K562 (cell line): ENCODE data around the gene APLP1. TPM values are rescaled to one million over a fixed set of nuclear protein-coding genes. Genes with fewer than 3 reads are reported as not detected.

Source experiments
- BACH1 ChIP-seq: fragments of 200-800 bp; sonication (Bioruptor generic); IDR thresholded peaks from 2 replicates; pipeline ENCODE4 v1.6.1; 2016; ENCODE audit warnings: missing genetic modification characterization, missing compliant biosample characterization
- BRCA1 ChIP-seq, 2 experiments: fragments of 450-650 bp in 1 of 2; sonication (generic) in 1 of 2; formaldehyde crosslinking in 1 of 2; IDR thresholded peaks; 2 replicates each; pipeline versions ENCODE4 v1.5.0 to v1.6.1; 2017 to 2020; ENCODE audit warnings: mild to moderate bottlenecking in 1 of 2, missing genetic modification reagents in 1 of 2
- CBFA2T2 ChIP-seq: fragments of 450-650 bp; conservative IDR thresholded peaks from 2 replicates; pipeline ENCODE4 v1.6.1; 2017; ENCODE audit warnings: mild to moderate bottlenecking
- CC2D1A ChIP-seq: fragments of 450-650 bp; IDR thresholded peaks from 2 replicates; pipeline ENCODE4 v1.6.1; 2017; ENCODE audit warnings: mild to moderate bottlenecking
- CCNT2 ChIP-seq: IDR thresholded peaks from 2 replicates; pipeline ENCODE4 v1.6.1; 2011; ENCODE audit warnings: borderline replicate concordance, low read depth, mild to moderate bottlenecking, moderate library complexity, mixed read lengths, low read length; ENCODE audit not compliant: insufficient read length; ENCODE audit errors: extremely low read depth
- CTBP1 ChIP-seq: fragments of 450-650 bp; IDR thresholded peaks from 2 replicates; pipeline ENCODE4 v1.6.1; 2016; ENCODE audit warnings: borderline replicate concordance
- E2F3 ChIP-seq: fragments of 250-450 bp; sonication (Bioruptor Pico); IDR thresholded peaks from 2 replicates; pipeline ENCODE4 v1.4.0; 2020; ENCODE audit warnings: mild to moderate bottlenecking
- FOXA1 ChIP-seq: fragments of 450-650 bp; IDR thresholded peaks from 2 replicates; pipeline ENCODE4 v1.6.1; 2016; ENCODE audit warnings: mild to moderate bottlenecking, borderline replicate concordance
- GABPA ChIP-seq: fragments of 200-800 bp; sonication (Bioruptor generic); conservative IDR thresholded peaks from 2 replicates; pipeline ENCODE4 v1.6.1; 2016; ENCODE audit warnings: low read depth, missing genetic modification characterization, missing compliant biosample characterization
- KLF1 ChIP-seq: fragments of 450-650 bp; IDR thresholded peaks from 2 replicates; pipeline ENCODE4 v1.6.1; 2016; ENCODE audit warnings: missing genetic modification characterization, missing compliant biosample characterization
- KLF13 ChIP-seq: fragments of 450-650 bp; IDR thresholded peaks from 2 replicates; pipeline ENCODE4 v1.6.1; 2016; ENCODE audit warnings: missing genetic modification characterization, low read depth, mild to moderate bottlenecking, missing compliant biosample characterization, moderate library complexity, borderline replicate concordance
- MTA2 ChIP-seq: fragments of 450-650 bp; IDR thresholded peaks from 2 replicates; pipeline ENCODE4 v1.6.1; 2016; ENCODE audit warnings: low read depth
- MYC ChIP-seq, 2 experiments: fragments of 250-450 bp in 1 of 2; sonication (Bioruptor Pico) in 1 of 2; IDR thresholded peaks; 2 replicates each; pipeline versions ENCODE4 v1.5.1 to v1.6.1; 2012 to 2021; ENCODE audit warnings: low read depth in 2 of 2, borderline replicate concordance in 1 of 2, improper control_type of control experiment in 1 of 2, low read length in 1 of 2, mild to moderate bottlenecking in 1 of 2, moderate library complexity in 1 of 2
- NRF1 ChIP-seq, 2 experiments: fragments of 450-650 bp; IDR thresholded peaks in 1 of 2; conservative IDR thresholded peaks in 1 of 2; 2 replicates each; pipeline ENCODE4 v1.6.1; 2014; ENCODE audit warnings: mild to moderate bottlenecking in 2 of 2
- POLR3G ChIP-seq: IDR thresholded peaks from 2 replicates; pipeline ENCODE4 v1.6.1; 2011; ENCODE audit not compliant: insufficient read length, insufficient replicate concordance; ENCODE audit errors: extremely low read depth
- PRPF4 ChIP-seq: fragments of 200-400 bp; formaldehyde crosslinking; IDR thresholded peaks from one replicate; pipeline ENCODE4 v1.6.1; 2017; ENCODE audit warnings: low read length, low read depth, mild to moderate bottlenecking; ENCODE audit not compliant: insufficient read depth, poor library complexity, severe bottlenecking
- RBM25 ChIP-seq: fragments of 200-400 bp; formaldehyde crosslinking; IDR thresholded peaks from 2 replicates; pipeline ENCODE4 v1.6.1; 2018; ENCODE audit warnings: low read length, low read depth, moderate library complexity; ENCODE audit not compliant: severe bottlenecking
- SRSF9 ChIP-seq: fragments of 200-400 bp; formaldehyde crosslinking; IDR thresholded peaks from 2 replicates; pipeline ENCODE4 v1.6.1; 2017; ENCODE audit warnings: low read depth, low read length, borderline replicate concordance
- ZFP30 ChIP-seq: fragments of 250-450 bp; sonication (Bioruptor Pico); IDR thresholded peaks from 2 replicates; pipeline ENCODE4 v1.8.0; 2022; ENCODE audit warnings: moderate library complexity, mild to moderate bottlenecking, inconsistent platforms, borderline replicate concordance
- ZFPM2 ChIP-seq: fragments of 250-450 bp; sonication (Bioruptor Pico); IDR thresholded peaks from 2 replicates; pipeline ENCODE4 v1.5.1; 2022; ENCODE audit warnings: mild to moderate bottlenecking
- ZNF121 ChIP-seq: sonication (generic); formaldehyde crosslinking; conservative IDR thresholded peaks from 2 replicates; pipeline ENCODE4 v1.8.0; 2022; ENCODE audit warnings: missing genetic modification reagents
- ZNF507 ChIP-seq: conservative IDR thresholded peaks from 2 replicates; pipeline ENCODE4 v1.6.1; 2017; ENCODE audit warnings: missing genetic modification characterization, missing compliant biosample characterization
- ZNF778 ChIP-seq: fragments of 450-650 bp; formaldehyde crosslinking; IDR thresholded peaks from 2 replicates; pipeline ENCODE4 v1.4.0; 2020; ENCODE audit warnings: mild to moderate bottlenecking, moderate library complexity
- ZNF780A ChIP-seq: fragments of 250-450 bp; sonication (Bioruptor Pico); IDR thresholded peaks from 2 replicates; pipeline ENCODE4 v1.5.0; 2021; ENCODE audit warnings: mild to moderate bottlenecking
- ZSCAN32 ChIP-seq: fragments of 450-650 bp; formaldehyde crosslinking; IDR thresholded peaks from 2 replicates; pipeline ENCODE4 v1.4.0; 2020; ENCODE audit warnings: mild to moderate bottlenecking, moderate library complexity
- ZZZ3 ChIP-seq: fragments of 450-650 bp; IDR thresholded peaks from 2 replicates; pipeline ENCODE4 v1.6.1; 2016; ENCODE audit warnings: antibody characterized with exemption, mild to moderate bottlenecking, moderate library complexity
- polyA plus RNA-seq, 8 experiments: library from polyadenylated mRNA; depleted of rRNA in 4 of 8; stranded (reverse) in 5 of 8; unstranded in 3 of 8; fragments of >200 nt; fragmentation: Nextera tagmentation in 2 of 8; fragmentation: Illumina TruSeq in 1 of 8; extraction: Ambion mirVana in 2 of 8; extraction: Trizol in 1 of 8; gene quantifications; 2 replicates each; pipeline versions ENCODE4 v1.2.1 to v1.2.3, GENCODE V29; 2011 to 2014; ENCODE audit warnings: inconsistent platforms in 1 of 8, missing spikeins in 1 of 8
- total RNA-seq, 7 experiments: library from RNA; depleted of rRNA in 6 of 7; stranded (reverse); fragments of >200 nt in 6 of 7; fragmentation: Illumina TruSeq in 2 of 7; extraction: Trizol in 2 of 7; gene quantifications; 2 replicates each; pipeline versions ENCODE4 v1.2.1 to v1.2.3, GENCODE V29; 2011 to 2021; ENCODE audit warnings: low replicate concordance in 1 of 7
- TF ChIP-seq, protein P1 (sequence below): fragments of 250-450 bp; sonication (Bioruptor Pico); IDR thresholded peaks from 2 replicates; pipeline ENCODE4 v1.5.1; 2021; ENCODE audit warnings: mild to moderate bottlenecking
- TF ChIP-seq, protein P2 (sequence below): fragments of 250-450 bp; sonication (Bioruptor Pico); IDR thresholded peaks from 2 replicates; pipeline ENCODE4 v1.8.0; 2021; ENCODE audit warnings: mild to moderate bottlenecking, moderate library complexity

APLP1 gene
- total and polyA plus RNA-seq, 9 of the 15 experiments (the other 6 are each of a cell fraction or from before 2014, with no cell fraction given), result 0.69 to 9.9 (median 4.7) TPM

DNA sequence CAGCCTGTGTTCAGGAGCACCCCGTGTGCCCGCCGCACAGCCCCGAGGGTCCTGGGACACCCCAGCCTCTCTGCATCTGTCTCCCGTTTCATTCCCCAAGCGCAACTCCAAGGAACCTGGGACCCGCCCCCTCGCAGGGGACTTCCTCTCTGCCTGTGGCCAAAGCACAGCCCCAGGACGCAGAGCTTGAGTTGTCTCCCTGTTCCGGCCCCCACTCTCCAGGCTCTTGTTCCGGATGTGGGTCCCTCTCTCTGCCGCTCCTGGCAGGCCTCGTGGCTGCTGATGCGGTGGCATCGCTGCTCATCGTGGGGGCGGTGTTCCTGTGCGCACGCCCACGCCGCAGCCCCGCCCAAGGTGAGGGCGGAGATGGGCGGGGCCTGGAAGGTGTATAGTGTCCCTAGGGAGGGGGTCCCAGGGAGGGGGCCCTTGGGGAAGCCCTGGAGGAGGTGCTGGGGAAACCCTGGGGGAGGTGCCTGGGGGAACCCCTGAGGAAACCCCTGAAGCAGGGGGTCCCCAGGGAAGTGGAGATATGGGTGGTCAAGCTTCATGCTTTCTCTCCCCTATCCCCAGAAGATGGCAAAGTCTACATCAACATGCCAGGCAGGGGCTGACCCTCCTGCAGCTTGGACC, 35.3 kb downstream of the APLP1 start (continued):
- peak; percentile 95 for TF ChIP-seq MYC (IDR thresholded peaks at IDR 0.05; ENCODE audit: low read depth, low read length)
- no peak for TF ChIP-seq MYC (CRISPR knock-in tag; IDR thresholded peaks at IDR 0.05; ENCODE audit: borderline replicate concordance, low read depth)
- no peak for TF ChIP-seq ZNF780A (CRISPR knock-in tag)
- no peak for TF ChIP-seq RBM25
- TF ChIP-seq, protein P1, sequence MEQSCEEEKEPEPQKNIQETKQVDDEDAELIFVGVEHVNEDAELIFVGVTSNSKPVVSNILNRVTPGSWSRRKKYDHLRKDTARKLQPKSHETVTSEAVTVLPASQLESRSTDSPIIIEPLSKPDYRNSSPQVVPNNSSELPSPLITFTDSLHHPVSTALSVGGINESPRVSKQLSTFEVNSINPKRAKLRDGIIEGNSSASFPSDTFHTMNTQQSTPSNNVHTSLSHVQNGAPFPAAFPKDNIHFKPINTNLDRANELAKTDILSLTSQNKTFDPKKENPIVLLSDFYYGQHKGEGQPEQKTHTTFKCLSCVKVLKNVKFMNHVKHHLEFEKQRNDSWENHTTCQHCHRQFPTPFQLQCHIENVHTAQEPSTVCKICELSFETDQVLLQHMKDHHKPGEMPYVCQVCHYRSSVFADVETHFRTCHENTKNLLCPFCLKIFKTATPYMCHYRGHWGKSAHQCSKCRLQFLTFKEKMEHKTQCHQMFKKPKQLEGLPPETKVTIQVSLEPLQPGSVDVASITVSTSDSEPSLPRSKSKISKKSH (CRISPR knock-in tag), result no peak
- TF ChIP-seq GABPA (tag), result peak; percentile 90
- TF ChIP-seq FOXA1, result no peak
- TF ChIP-seq PRPF4, result no peak
- TF ChIP-seq KLF1 (tag), result no peak
- TF ChIP-seq CCNT2, result no peak
- TF ChIP-seq ZNF778 (CRISPR knock-in tag), result no peak
- TF ChIP-seq ZZZ3, result no peak
- TF ChIP-seq POLR3G, result no peak
- TF ChIP-seq E2F3, result peak; percentile 44; the same call in 1 of the 2 replicates
- peak; percentile 92 to 93 for TF ChIP-seq NRF1 (conservative IDR thresholded peaks at IDR 0.05 in 1 of 2, IDR thresholded peaks at IDR 0.05 in 1 of 2)
- TF ChIP-seq CTBP1, result peak; percentile 80
- no peak for TF ChIP-seq BACH1 (tag)
- TF ChIP-seq ZFP30 (CRISPR knock-in tag), result no peak
- TF ChIP-seq SRSF9, result no peak
- TF ChIP-seq ZNF121 (CRISPR knock-in tag), result no peak
- TF ChIP-seq ZFPM2 (CRISPR knock-in tag), result no peak
- TF ChIP-seq, protein P2, sequence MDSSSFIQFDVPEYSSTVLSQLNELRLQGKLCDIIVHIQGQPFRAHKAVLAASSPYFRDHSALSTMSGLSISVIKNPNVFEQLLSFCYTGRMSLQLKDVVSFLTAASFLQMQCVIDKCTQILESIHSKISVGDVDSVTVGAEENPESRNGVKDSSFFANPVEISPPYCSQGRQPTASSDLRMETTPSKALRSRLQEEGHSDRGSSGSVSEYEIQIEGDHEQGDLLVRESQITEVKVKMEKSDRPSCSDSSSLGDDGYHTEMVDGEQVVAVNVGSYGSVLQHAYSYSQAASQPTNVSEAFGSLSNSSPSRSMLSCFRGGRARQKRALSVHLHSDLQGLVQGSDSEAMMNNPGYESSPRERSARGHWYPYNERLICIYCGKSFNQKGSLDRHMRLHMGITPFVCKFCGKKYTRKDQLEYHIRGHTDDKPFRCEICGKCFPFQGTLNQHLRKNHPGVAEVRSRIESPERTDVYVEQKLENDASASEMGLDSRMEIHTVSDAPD (CRISPR knock-in tag), result no peak
- TF ChIP-seq KLF13 (tag), result peak; percentile 76; the same call in 1 of the 2 replicates
- TF ChIP-seq CBFA2T2, result no peak
- no peak for TF ChIP-seq ZNF507 (tag)
- no peak for TF ChIP-seq BRCA1 (IDR thresholded peaks at IDR 0.05)
- TF ChIP-seq BRCA1 (CRISPR knock-in tag; IDR thresholded peaks at IDR 0.05), result no peak
- no peak for TF ChIP-seq ZSCAN32 (CRISPR knock-in tag)
- TF ChIP-seq CC2D1A, result no peak
- no peak for TF ChIP-seq MTA2
